Gastroesophageal sphincter (tissue), 3 donors: ENCODE data around the gene ENTPD3.

ENCODE experiments used
- CTCF ChIP-seq, 4 experiments: fragments of 200-600 bp in 2 of 4; fragments of 450-650 bp in 2 of 4; sonication (generic) in 1 of 4; IDR thresholded peaks; one replicate each; pipeline ENCODE4 v1.5.1; 2017 to 2019; ENCODE audit warnings: antibody characterized with exemption in 4 of 4, mild to moderate bottlenecking in 2 of 4, moderate library complexity in 2 of 4
- EP300 ChIP-seq: sonication (generic); formaldehyde crosslinking; IDR thresholded peaks from one replicate; pipeline ENCODE4 v1.6.1; 2017; ENCODE audit warnings: antibody characterized with exemption, mild to moderate bottlenecking
- POLR2A ChIP-seq, 2 donors: fragments of 450-650 bp; IDR thresholded peaks; one replicate each; pipeline ENCODE4 v1.6.1; 2017; ENCODE audit warnings: antibody characterized with exemption in 2 of 2, mild to moderate bottlenecking in 2 of 2, moderate library complexity in 1 of 2
- POLR2AphosphoS5 ChIP-seq: sonication (generic); formaldehyde crosslinking; IDR thresholded peaks from one replicate; pipeline ENCODE4 v1.6.1; 2017; ENCODE audit warnings: antibody characterized with exemption

- TF ChIP-seq CTCF (IDR thresholded peaks at IDR 0.05) (no peak), POLR2A (IDR thresholded peaks at IDR 0.05) (no peak), POLR2AphosphoS5 (no peak), EP300 (no peak)
These were observed 65.5 kb downstream of the ENTPD3 start for GRCh38 chr3:40452562-40452875.
